Psoas muscle (tissue), 8 donors: ENCODE measurements around the gene BDKRB1. TPM values are rescaled to one million over a fixed set of nuclear protein-coding genes. Genes with fewer than 3 reads are reported as not detected.
"Not testable (repeated sequence)": the region's sequence is repeated elsewhere in the genome, so short reads cannot be mapped to it uniquely, and the experiment has no call there.

Source experiments
- ATAC-seq, 4 donors: fragments of 200-7000 bp; cut with Tn5 transposase; one replicate each; pipeline ENCODE4 v1.9.1; 2020; ENCODE audit warnings: moderate library complexity in 3 of 4, mild to moderate bottlenecking in 2 of 4
- DNase-seq, 2 donors: peaks; one replicate each; pipeline ENCODE4 v3.0.0-alpha.2; 2020
- H3K27ac ChIP-seq: fragments of 200-600 bp; one replicate; pipeline ENCODE4 v1.8.0; 2022
- H3K27me3 ChIP-seq, 3 donors: fragments of 200-600 bp in 1 of 3; one replicate each; pipeline versions ENCODE4 v1.6.1 to v1.8.0; 2013 to 2022; ENCODE audit warnings: low read length in 2 of 3, mild to moderate bottlenecking in 2 of 3, moderate library complexity in 1 of 3; ENCODE audit not compliant: insufficient read depth in 3 of 3
- H3K36me3 ChIP-seq, 2 donors: fragments of 200-600 bp in 1 of 2; one replicate each; pipeline versions ENCODE4 v1.6.1 to v1.8.0; 2013 to 2022; ENCODE audit warnings: low read depth in 1 of 2, mild to moderate bottlenecking in 1 of 2, moderate library complexity in 1 of 2; ENCODE audit not compliant: insufficient read depth in 1 of 2
- H3K4me1 ChIP-seq: fragments of 200-600 bp; one replicate; pipeline ENCODE4 v1.8.0; 2022
- H3K4me3 ChIP-seq: fragments of 200-600 bp; one replicate; pipeline ENCODE4 v1.8.0; 2022; ENCODE audit warnings: mild to moderate bottlenecking
- H3K9me3 ChIP-seq: fragments of 200-600 bp; one replicate; pipeline ENCODE4 v1.8.0; 2022
- CTCF ChIP-seq: fragments of 200-600 bp; IDR thresholded peaks from one replicate; pipeline ENCODE4 v1.8.0; 2022; ENCODE audit warnings: antibody characterized with exemption
- WGBS, 3 donors: extraction: QIAGEN DNeasy Blood & Tissue Kit; methylation state at CpG; one replicate each; pipeline versions ENCODE4 v1.1.6 to v1.1.7; 2013; 5-methylcytosine and 5-hydroxymethylcytosine counted together
- intact Hi-C, 2 donors: fragments of 100-400 bp; cut with DNase I; formaldehyde crosslinking; loops; one replicate each; pipeline versions ENCODE4 v1.11.0 to v1.14.2; 2022
- polyA plus RNA-seq, 3 donors: library from polyadenylated mRNA; stranded (reverse); fragments of 200-250 nt; gene quantifications; one replicate each; pipeline ENCODE4 v1.2.3, GENCODE V29; 2013
- total RNA-seq, 4 donors: library from RNA; stranded (reverse); fragmentation: NEBNext Ultra II Directional in 2 of 4; extraction: Animal tissue kit (Norgen Biotek cat#: 25700) in 2 of 4; gene quantifications; one replicate each; pipeline versions ENCODE4 v1.2.1 to v1.2.4, GENCODE V29; 2021 to 2023
- donor health status: healthy with polysubstance abuse.
- donor health status: DM: no; HTN: no; CAD: no; lungs with moderate emphysema.
- donor health status: Bipolar disorder and iron deficiency.
- donor health status: healthy.
- donor health status: DM: yes; HTN: yes; CAD: no.
- donor health status: DM: no; HTN: no; CAD: no.
- donor health status: DM: no; HTN: no; CAD: no.
- donor health status: DM: yes; HTN: yes; CAD: no.

Gene BDKRB1
- total and polyA plus RNA-seq, 7 donors = 0.06 to 0.75 (median 0.13) TPM; not detected in 4

GRCh38 chr14:96240641-96241040 is 15.4 kb upstream of the BDKRB1 start:
- intact Hi-C loops = no loop called here
- ATAC-seq = no peak
- Histone ChIP-seq H3K27ac (no peak overlapping the region), H3K27me3 (no peaks in the 10 kb centered on the region), H3K4me1 (no peaks in the 10 kb centered on the region), H3K9me3 (no peaks in the 10 kb centered on the region), H3K4me3 (no peak overlapping the region), H3K36me3 (no peaks in the 10 kb centered on the region)
- WGBS, 3 donors = 93 to 97% (median 95%) methylated on average over 18 of the region's 18 CpGs
- no peak for DNase-seq
- no peak for TF ChIP-seq CTCF

GRCh38 chr14:96242126-96242525 is 13.9 kb upstream of the BDKRB1 start:
- no peak for TF ChIP-seq CTCF
- no peak for ATAC-seq
- Histone ChIP-seq H3K9me3 (no peaks in the 10 kb centered on the region), H3K27ac (no peak overlapping the region), H3K4me1 (no peaks in the 10 kb centered on the region), H3K4me3 (no peak overlapping the region), H3K36me3 (no peaks in the 10 kb centered on the region), H3K27me3 (no peaks in the 10 kb centered on the region)
- no peak for DNase-seq
- intact Hi-C loops = no loop called here
- 90 to 94% (median 94%) methylated on average over 10 of the region's 10 CpGs for WGBS, 3 donors

- no peaks in the 10 kb centered on the region for H3K9me3 ChIP-seq
- H3K27ac ChIP-seq = no peak overlapping the region
- intact Hi-C loops = no loop called here
- no peaks in the 10 kb centered on the region for H3K36me3 ChIP-seq
- no peaks in the 10 kb centered on the region for H3K4me1 ChIP-seq
- 55 to 61% (median 60%) methylated on average over 5 of the region's 5 CpGs for WGBS, 3 donors
- ATAC-seq (no peak), DNase-seq (no peak)
- H3K4me3 ChIP-seq = no peak overlapping the region
- H3K27me3 ChIP-seq = no peaks in the 10 kb centered on the region
- TF ChIP-seq CTCF = no peak
Observed at GRCh38 chr14:96243785-96244184, 12.2 kb upstream of the BDKRB1 start.

GRCh38 chr14:96245074-96245473 is 10.9 kb upstream of the BDKRB1 start:
- H3K36me3 ChIP-seq, intact Hi-C loops, H3K27ac ChIP-seq, H3K27me3 ChIP-seq, H3K9me3 ChIP-seq, H3K4me3 ChIP-seq, H3K4me1 ChIP-seq, DNase-seq, ATAC-seq: not testable (repeated sequence)
- WGBS, 3 donors = 96 to 97% (median 97%) methylated on average over 3 of the region's 3 CpGs

GRCh38 chr14:96245710-96246538 is 10.1 kb upstream of the BDKRB1 start:
- no peak for DNase-seq
- TF ChIP-seq CTCF = no peak
- Histone ChIP-seq H3K4me3 (no peak overlapping the region), H3K27me3 (peaks cover 0 to 4% (median 0%) of the 10 kb centered on the region in 3 donors), H3K4me1 (no peaks in the 10 kb centered on the region), H3K27ac (no peak overlapping the region), H3K9me3 (no peaks in the 10 kb centered on the region), H3K36me3 (no peaks in the 10 kb centered on the region)
- ATAC-seq = no peak
- intact Hi-C loops = no loop called here
- WGBS, 3 donors = 76 to 96% (median 82%) methylated on average over 3 of the region's 3 CpGs
